B cell (primary cell): Measurements from ENCODE around the gene ZNF524. TPM values are rescaled to one million over a fixed set of nuclear protein-coding genes. Genes with fewer than 3 reads are reported as not detected.

Experiments
- ATAC-seq: fragments of 200-7000 bp; cut with Tn5 transposase; one replicate; pipeline ENCODE4 v1.10.0; 2021; ENCODE audit warnings: low read depth, mild to moderate bottlenecking, moderate number of reproducible peaks, moderate library complexity
- CTCF ChIA-PET: fragments of 350-600 bp; sonication (Branson Sonifier 250); formaldehyde crosslinking; loops from one replicate; lab custom pipeline; 2021; ENCODE audit warnings: antibody characterized with exemption, inconsistent platforms; lab: Charles Lee
- POLR2A ChIA-PET: fragments of 350-600 bp; sonication (Branson Sonifier 250); formaldehyde crosslinking; loops from one replicate; lab custom pipeline; 2021; ENCODE audit warnings: antibody characterized with exemption; lab: Charles Lee
- DNase-seq: peaks from one replicate; pipeline ENCODE4 v3.0.0; 2013
- H2AFZ ChIP-seq: 2 replicates; pipeline ENCODE4 v1.6.1; 2012; ENCODE audit warnings: mild to moderate bottlenecking, low read depth, low read length; ENCODE audit not compliant: insufficient read depth, poor library complexity, severe bottlenecking
- H3K27ac ChIP-seq, 2 donors: 1 replicate in 1 of 2; 2 replicates in 1 of 2; pipeline ENCODE4 v1.5.1; 2012 to 2013; ENCODE audit warnings: low read length in 2 of 2, mild to moderate bottlenecking in 2 of 2, moderate library complexity in 1 of 2
- H3K27me3 ChIP-seq, 4 experiments: fragments of 200-600 bp in 1 of 4; sonication (generic) in 1 of 4; replicated peaks in 1 of 4; 1 replicate in 2 of 4; 2 replicates in 2 of 4; pipeline versions ENCODE4 v1.6.1 to v1.7.0; 2013 to 2016; ENCODE audit warnings: low read length in 3 of 4, mild to moderate bottlenecking in 2 of 4, mixed read lengths in 1 of 4, moderate library complexity in 1 of 4; ENCODE audit not compliant: insufficient read depth in 4 of 4, control insufficient read depth in 3 of 4; ENCODE audit errors: control extremely low read depth in 1 of 4
- H3K36me3 ChIP-seq, 2 experiments: replicated peaks in 1 of 2; 1 replicate in 1 of 2; 2 replicates in 1 of 2; pipeline versions ENCODE4 v1.6.1 to v1.7.1; 2013; ENCODE audit warnings: low read length in 1 of 2; ENCODE audit not compliant: insufficient read depth in 2 of 2, control insufficient read depth in 1 of 2; ENCODE audit errors: control extremely low read depth in 1 of 2, extremely low read depth in 1 of 2
- H3K4me1 ChIP-seq, 2 donors: fragments of 200-600 bp in 1 of 2; sonication (generic) in 1 of 2; 1 replicate in 1 of 2; 2 replicates in 1 of 2; pipeline versions ENCODE4 v1.5.1 to v1.6.1; 2013 to 2017; ENCODE audit warnings: low read length in 2 of 2; ENCODE audit not compliant: control insufficient read depth in 2 of 2, insufficient read depth in 2 of 2
- H3K4me2 ChIP-seq: replicated peaks from 2 replicates; pipeline ENCODE3; 2012; ENCODE audit warnings: mild to moderate bottlenecking, low read depth, low read length; ENCODE audit not compliant: poor library complexity, severe bottlenecking
- H3K4me3 ChIP-seq, 5 experiments: fragments of 200-600 bp in 1 of 5; sonication (generic) in 1 of 5; 1 replicate in 3 of 5; 2 replicates in 2 of 5; pipeline versions ENCODE4 v1.5.1 to v1.7.0; 2011 to 2016; ENCODE audit warnings: low read length in 4 of 5, mild to moderate bottlenecking in 4 of 5, low read depth in 2 of 5, control low read depth in 1 of 5, moderate library complexity in 1 of 5; ENCODE audit not compliant: insufficient read depth in 1 of 5; ENCODE audit errors: control extremely low read depth in 1 of 5, extremely low read depth in 1 of 5
- H3K79me2 ChIP-seq: fragments of 200-600 bp; sonication (generic); one replicate; pipeline ENCODE4 v1.6.0; 2016; ENCODE audit warnings: low read length; ENCODE audit not compliant: control insufficient read depth, insufficient read depth
- H3K9ac ChIP-seq: fragments of 200-600 bp; sonication (generic); 2 replicates; pipeline ENCODE4 v1.6.1; 2017; ENCODE audit warnings: mild to moderate bottlenecking, low read length, moderate library complexity
- H3K9me3 ChIP-seq, 3 donors: one replicate each; pipeline versions ENCODE4 v1.6.1 to v1.7.1; 2013; ENCODE audit warnings: low read length in 2 of 3; ENCODE audit not compliant: control insufficient read depth in 2 of 3, insufficient read depth in 1 of 3; ENCODE audit errors: control extremely low read depth in 1 of 3
- H4K20me1 ChIP-seq: 2 replicates; pipeline ENCODE4 v1.6.0; 2012; ENCODE audit warnings: mild to moderate bottlenecking, low read length; ENCODE audit not compliant: insufficient read depth, control insufficient read depth, poor library complexity, severe bottlenecking
- H3K27ac Mint-ChIP-seq: one replicate; pipeline ENCODE4 v1.8.0; 2021; ENCODE audit warnings: mixed read lengths
- H3K27me3 Mint-ChIP-seq: one replicate; pipeline ENCODE4 v1.8.0; 2021; ENCODE audit warnings: mixed read lengths
- H3K4me1 Mint-ChIP-seq: one replicate; pipeline ENCODE4 v1.8.0; 2021; ENCODE audit warnings: mixed read lengths
- H3K4me3 Mint-ChIP-seq: one replicate; pipeline ENCODE4 v1.8.0; 2021; ENCODE audit warnings: mixed read lengths
- H3K9me3 Mint-ChIP-seq: one replicate; pipeline ENCODE4 v1.8.0; 2022; ENCODE audit warnings: mixed read lengths; ENCODE audit not compliant: insufficient read depth
- EZH2 ChIP-seq: IDR thresholded peaks from 2 replicates; pipeline ENCODE4 v1.6.1; 2012; ENCODE audit warnings: borderline replicate concordance, low read depth, mild to moderate bottlenecking, moderate library complexity, low read length; ENCODE audit not compliant: insufficient read depth, poor library complexity, severe bottlenecking
- WGBS: methylation state at CpG from one replicate; pipeline ENCODE4 v1.1.5; 2013; ENCODE audit warnings: missing lambda C conversion rate; ENCODE audit not compliant: insufficient coverage; 5-methylcytosine and 5-hydroxymethylcytosine counted together
- intact Hi-C: fragments of 100-400 bp; cut with micrococcal nuclease; formaldehyde crosslinking; loops from one replicate; pipeline ENCODE4 v1.10.0; 2022
- polyA plus RNA-seq: library from polyadenylated mRNA; depleted of rRNA; stranded (reverse); fragments of >200 nt; gene quantifications from 2 replicates; pipeline ENCODE4 v1.2.3, GENCODE V29; 2012
- total RNA-seq, 2 donors: library from RNA; stranded (reverse); fragments of 120-200 nt in 1 of 2; gene quantifications; 1 replicate in 1 of 2; 2 replicates in 1 of 2; pipeline versions ENCODE4 v1.2.3 to v1.2.4, GENCODE V29; 2013 to 2022
- TF ChIP-seq, protein P1 (sequence below): fragments of 200-600 bp; IDR thresholded peaks from one replicate; pipeline ENCODE4 v1.8.0; 2022; ENCODE audit warnings: antibody characterized with exemption, mild to moderate bottlenecking

The ZNF524 gene
- total and polyA plus RNA-seq, 2 donors (not counting 1 experiment from before 2014, with no cell fraction given) = 23.8 to 27.4 TPM

GRCh38 chr19:55599468-55599841, 633 bp upstream of the ZNF524 start, which contains the start of gene FIZ1:
FIZ1 (minus strand) TSS chr19:55599517; CDS start chr19:55597865, 1,652 bp downstream.
- Histone ChIP-seq H3K9me3 (peaks cover 0 to 8% (median 0%) of the 10 kb centered on the region in 3 donors), H4K20me1 (no peaks in the 10 kb centered on the region), H3K27ac (peak within 1 kb of the TSS; percentile 86 to 94), H3K36me3 (peaks cover 0 to 19% of the 10 kb centered on the region in 2 experiments), H3K27me3 (no peaks in the 10 kb centered on the region), H3K79me2 (peaks cover 2% of the 10 kb centered on the region), H3K4me2 (peak within 1 kb of the TSS; percentile 83), H2AFZ (peak within 1 kb of the TSS; percentile 92), H3K9ac (peak within 1 kb of the TSS; percentile 88), H3K4me3 (peak within 1 kb of the TSS; percentile 59 to 97 (median 82)), H3K4me1 (peaks cover 7 to 22% of the 10 kb centered on the region in 2 donors)
- intact Hi-C loops = loop anchor here (1.0 to 5.0 kb wide), 5 partner anchors 12 to 192 kb away; partner anchors contain the start of genes UBE2S, ZNF579, ZNF628 and ZNF784
- CTCF ChIA-PET = interaction anchor here (0.6 to 2.0 kb wide), 12 partner anchors 15 to 132 kb away, joined by 3 to 11 read pairs (median 4); partner anchors contain the start of gene ZNF784
- Mint-ChIP-seq H3K27ac (peak within 1 kb of the TSS; percentile 99), H3K4me1 (peaks cover 23% of the 10 kb centered on the region), H3K9me3 (no peaks in the 10 kb centered on the region), H3K27me3 (no peaks in the 10 kb centered on the region), H3K4me3 (peak within 1 kb of the TSS; percentile 100)
- ATAC-seq (peak; percentile 70), DNase-seq (peak; percentile 99)
- POLR2A ChIA-PET = interaction anchor here (0.5 to 2.8 kb wide), 27 partner anchors 12 to 1438 kb away, joined by 3 to 58 read pairs (median 4); partner anchors contain the start of genes ISOC2, KMT5C, NAT14 and PPP6R1
- TF ChIP-seq EZH2 = no peak
- WGBS = under 1% methylated on average over 21 of the region's 23 CpGs

GRCh38 chr19:55600662-55601028, 557 bp downstream of the ZNF524 start:
- H3K27ac ChIP-seq = peak overlapping the region; percentile 60 to 67
- no peak for ATAC-seq
- intact Hi-C loops = loop anchor here (10.0 kb wide), 2 partner anchors 316 to 346 kb away; partner anchors contain the start of genes BRSK1, HSPBP1 and PPP6R1
- H3K9ac ChIP-seq = peak overlapping the region; percentile 88
- H3K27me3 ChIP-seq = no peaks in the 10 kb centered on the region
- H3K4me3 ChIP-seq = peak overlapping the region; percentile 8 to 97 (median 82)
- no peaks in the 10 kb centered on the region for H4K20me1 ChIP-seq
- ChIA-PET CTCF (interaction anchor here (0.9 to 1.7 kb wide), 2 partner anchors 31 to 96 kb away, joined by 3 to 6 read pairs; no protein-coding TSS in a partner anchor), POLR2A (interaction anchor here (0.6 to 2.4 kb wide), 7 partner anchors 13 to 321 kb away, joined by 4 to 12 read pairs (median 4); partner anchors contain the start of genes HSPBP1, U2AF2, ZNF581 and ZNF784)
- peak overlapping the region; percentile 83 for H3K4me2 ChIP-seq
- Mint-ChIP-seq H3K27me3 (no peaks in the 10 kb centered on the region), H3K4me3 (peak overlapping the region; percentile 100), H3K9me3 (no peaks in the 10 kb centered on the region), H3K27ac (peak overlapping the region; percentile 88), H3K4me1 (peaks cover 28% of the 10 kb centered on the region)
- H3K36me3 ChIP-seq = peaks cover 0 to 12% of the 10 kb centered on the region in 2 experiments
- DNase-seq = no peak
- peaks cover 10 to 29% of the 10 kb centered on the region in 2 donors for H3K4me1 ChIP-seq
- WGBS = 0% methylated on average over 1 of the region's 15 CpGs
- H3K9me3 ChIP-seq = peaks cover 0 to 8% (median 0%) of the 10 kb centered on the region in 3 donors
- TF ChIP-seq EZH2 = no peak
- TF ChIP-seq, protein P1, sequence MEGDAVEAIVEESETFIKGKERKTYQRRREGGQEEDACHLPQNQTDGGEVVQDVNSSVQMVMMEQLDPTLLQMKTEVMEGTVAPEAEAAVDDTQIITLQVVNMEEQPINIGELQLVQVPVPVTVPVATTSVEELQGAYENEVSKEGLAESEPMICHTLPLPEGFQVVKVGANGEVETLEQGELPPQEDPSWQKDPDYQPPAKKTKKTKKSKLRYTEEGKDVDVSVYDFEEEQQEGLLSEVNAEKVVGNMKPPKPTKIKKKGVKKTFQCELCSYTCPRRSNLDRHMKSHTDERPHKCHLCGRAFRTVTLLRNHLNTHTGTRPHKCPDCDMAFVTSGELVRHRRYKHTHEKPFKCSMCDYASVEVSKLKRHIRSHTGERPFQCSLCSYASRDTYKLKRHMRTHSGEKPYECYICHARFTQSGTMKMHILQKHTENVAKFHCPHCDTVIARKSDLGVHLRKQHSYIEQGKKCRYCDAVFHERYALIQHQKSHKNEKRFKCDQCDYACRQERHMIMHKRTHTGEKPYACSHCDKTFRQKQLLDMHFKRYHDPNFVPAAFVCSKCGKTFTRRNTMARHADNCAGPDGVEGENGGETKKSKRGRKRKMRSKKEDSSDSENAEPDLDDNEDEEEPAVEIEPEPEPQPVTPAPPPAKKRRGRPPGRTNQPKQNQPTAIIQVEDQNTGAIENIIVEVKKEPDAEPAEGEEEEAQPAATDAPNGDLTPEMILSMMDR = no peak
- H2AFZ ChIP-seq = peak overlapping the region; percentile 92
- peaks cover 4% of the 10 kb centered on the region for H3K79me2 ChIP-seq
